Uterus (tissue), 4 donors: ENCODE measurements around the gene CGNL1. TPM values are rescaled to one million over a fixed set of nuclear protein-coding genes. Genes with fewer than 3 reads are reported as not detected.

Experiments used
- DNase-seq, 2 donors: peaks; one replicate each; pipeline ENCODE4 v3.0.0-alpha.2; 2019 to 2020
- H3K27ac ChIP-seq, 2 donors: fragments of 200-600 bp; sonication (generic); 1 replicate in 1 of 2; 2 replicates in 1 of 2; pipeline ENCODE4 v1.5.1; 2016 to 2018
- H3K27me3 ChIP-seq, 2 donors: fragments of 200-600 bp; sonication (generic); one replicate each; pipeline ENCODE4 v1.5.1; 2018 to 2019; ENCODE audit warnings: control low read depth in 1 of 2
- H3K36me3 ChIP-seq, 2 donors: fragments of 200-600 bp; sonication (generic); one replicate each; pipeline ENCODE4 v1.5.1; 2019; ENCODE audit warnings: control low read depth in 1 of 2
- H3K4me1 ChIP-seq, 2 donors: fragments of 200-600 bp; sonication (generic); one replicate each; pipeline ENCODE4 v1.5.1; 2018 to 2019; ENCODE audit warnings: control low read depth in 1 of 2
- H3K4me3 ChIP-seq, 2 donors: fragments of 200-600 bp; sonication (generic); 1 replicate in 1 of 2; 2 replicates in 1 of 2; pipeline ENCODE4 v1.5.1; 2018 to 2019; ENCODE audit warnings: mild to moderate bottlenecking in 1 of 2
- H3K9me3 ChIP-seq, 2 donors: fragments of 200-600 bp; sonication (generic); one replicate each; pipeline ENCODE4 v1.5.1; 2019; ENCODE audit warnings: control low read depth in 1 of 2
- POLR2A ChIP-seq, 2 donors: fragments of 450-650 bp; IDR thresholded peaks; one replicate each; pipeline ENCODE4 v1.6.1; 2016; ENCODE audit warnings: antibody characterized with exemption in 2 of 2, mild to moderate bottlenecking in 1 of 2, moderate library complexity in 1 of 2
- intact Hi-C: fragments of 100-400 bp; cut with DNase I; formaldehyde crosslinking; loops from one replicate; pipeline ENCODE4 v1.15.1; 2023; ENCODE audit warnings: low total_unique reads
- small RNA-seq: library from RNA; depleted of rRNA; stranded (forward); fragments of <200 nt; gene quantifications from one replicate; pipeline ENCODE3, GENCODE V24; 2016
- total RNA-seq, 4 donors: library from RNA; depleted of rRNA in 3 of 4; stranded (reverse); fragments of >200 nt in 3 of 4; gene quantifications; one replicate each; pipeline versions ENCODE4 v1.1.0 to v1.2.4, GENCODE V29; 2014 to 2023
- TF ChIP-seq, protein P1 (sequence below), 4 experiments: fragments of 200-600 bp in 2 of 4; fragments of 450-650 bp in 2 of 4; sonication (generic) in 2 of 4; IDR thresholded peaks; one replicate each; pipeline ENCODE4 v1.5.1; 2016 to 2019; ENCODE audit warnings: antibody characterized with exemption in 4 of 4, mild to moderate bottlenecking in 2 of 4, moderate library complexity in 1 of 4
- donor health status: DM: yes; HTN: yes; CAD: no.

Gene CGNL1
- total RNA-seq, 4 donors from 2014 or later, result 15.1 to 74.4 (median 31.7) TPM

DNA sequence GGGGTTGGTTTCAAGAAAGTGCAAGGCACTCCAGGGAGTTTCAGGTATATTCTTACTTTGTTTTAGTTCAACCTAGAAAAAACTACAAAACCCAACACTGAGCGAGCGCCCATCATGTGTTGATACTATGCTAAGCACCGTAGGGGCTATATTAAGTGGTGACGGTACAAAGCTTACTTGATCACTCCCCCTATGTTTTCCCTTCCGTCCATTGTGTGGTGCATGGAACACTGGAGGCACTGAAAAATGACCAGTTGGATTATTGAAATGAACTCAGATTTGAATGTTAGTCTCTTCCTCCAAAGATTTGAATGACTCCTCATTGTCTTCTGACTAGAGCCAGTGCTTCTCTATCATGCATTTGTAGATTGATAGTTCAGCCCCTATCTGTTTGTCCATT lies 222.0 kb downstream of the CGNL1 start:
- TF ChIP-seq, protein P1, sequence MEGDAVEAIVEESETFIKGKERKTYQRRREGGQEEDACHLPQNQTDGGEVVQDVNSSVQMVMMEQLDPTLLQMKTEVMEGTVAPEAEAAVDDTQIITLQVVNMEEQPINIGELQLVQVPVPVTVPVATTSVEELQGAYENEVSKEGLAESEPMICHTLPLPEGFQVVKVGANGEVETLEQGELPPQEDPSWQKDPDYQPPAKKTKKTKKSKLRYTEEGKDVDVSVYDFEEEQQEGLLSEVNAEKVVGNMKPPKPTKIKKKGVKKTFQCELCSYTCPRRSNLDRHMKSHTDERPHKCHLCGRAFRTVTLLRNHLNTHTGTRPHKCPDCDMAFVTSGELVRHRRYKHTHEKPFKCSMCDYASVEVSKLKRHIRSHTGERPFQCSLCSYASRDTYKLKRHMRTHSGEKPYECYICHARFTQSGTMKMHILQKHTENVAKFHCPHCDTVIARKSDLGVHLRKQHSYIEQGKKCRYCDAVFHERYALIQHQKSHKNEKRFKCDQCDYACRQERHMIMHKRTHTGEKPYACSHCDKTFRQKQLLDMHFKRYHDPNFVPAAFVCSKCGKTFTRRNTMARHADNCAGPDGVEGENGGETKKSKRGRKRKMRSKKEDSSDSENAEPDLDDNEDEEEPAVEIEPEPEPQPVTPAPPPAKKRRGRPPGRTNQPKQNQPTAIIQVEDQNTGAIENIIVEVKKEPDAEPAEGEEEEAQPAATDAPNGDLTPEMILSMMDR (IDR thresholded peaks at IDR 0.05), result no peak
- TF ChIP-seq POLR2A (IDR thresholded peaks at IDR 0.05), result no peak
- no peak for DNase-seq
- Histone ChIP-seq H3K4me3 (no peak overlapping the region), H3K27ac (peak overlapping the region; percentile 75 to 81), H3K36me3 (no peaks in the 10 kb centered on the region), H3K9me3 (no peaks in the 10 kb centered on the region), H3K27me3 (no peaks in the 10 kb centered on the region), H3K4me1 (peaks cover 4 to 5% of the 10 kb centered on the region in 2 donors)
- intact Hi-C loops, result no loop called here

DNA sequence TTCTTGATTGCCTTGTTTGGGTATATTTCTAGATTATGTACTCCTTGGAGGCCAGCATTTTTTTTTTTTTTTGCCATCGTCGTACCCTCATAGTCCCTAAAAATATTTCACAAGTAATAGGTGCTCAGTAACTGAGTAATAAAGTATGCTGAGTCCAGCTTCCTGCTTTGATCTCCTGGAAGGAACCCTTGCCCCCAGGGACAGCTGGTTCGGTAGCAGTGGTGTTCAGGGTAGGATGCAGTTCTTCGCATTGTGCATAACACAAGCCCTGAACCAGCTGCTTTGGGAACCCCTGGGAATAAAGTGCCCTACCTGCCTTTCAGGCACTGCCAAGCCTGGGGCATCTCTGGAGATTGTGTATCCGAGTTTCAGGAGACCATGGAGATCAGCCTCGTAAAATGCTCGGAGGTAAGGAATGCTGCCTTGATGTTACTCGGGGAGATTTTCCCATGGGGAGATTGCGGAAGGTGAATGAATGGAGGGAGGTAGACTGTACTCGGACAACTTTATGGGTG lies 223.0 kb downstream of the CGNL1 start:
- no peak for DNase-seq
- Histone ChIP-seq H3K9me3 (no peaks in the 10 kb centered on the region), H3K36me3 (no peaks in the 10 kb centered on the region), H3K27ac (peak overlapping the region; percentile 12 to 81), H3K4me1 (peaks cover 4 to 5% of the 10 kb centered on the region in 2 donors), H3K27me3 (no peaks in the 10 kb centered on the region), H3K4me3 (no peak overlapping the region)
- intact Hi-C loops, result no loop called here
- TF ChIP-seq, protein P1 (IDR thresholded peaks at IDR 0.05), result no peak
- no peak for TF ChIP-seq POLR2A (IDR thresholded peaks at IDR 0.05)

DNA sequence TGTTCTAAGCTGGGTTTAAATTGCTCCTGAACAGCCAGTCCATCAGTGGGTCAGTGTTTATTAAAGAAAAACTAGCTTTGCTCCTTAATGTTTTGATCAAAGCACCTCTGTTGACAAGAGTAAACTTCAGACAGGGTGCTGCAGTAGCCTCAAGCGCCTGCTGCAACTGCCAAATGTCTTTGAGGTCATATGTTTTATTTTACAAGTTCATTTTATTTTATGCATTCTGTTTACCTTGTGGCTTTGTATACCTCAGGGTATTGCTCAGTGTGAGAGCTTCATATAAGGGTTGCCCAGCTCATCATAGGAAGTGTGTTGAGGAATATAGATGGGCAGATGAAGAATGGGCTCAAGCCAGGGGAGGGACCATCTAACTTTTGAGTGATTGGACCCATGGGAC lies 223.9 kb downstream of the CGNL1 start:
- Histone ChIP-seq H3K9me3 (no peaks in the 10 kb centered on the region), H3K4me3 (no peak overlapping the region), H3K27ac (no peak overlapping the region), H3K36me3 (no peaks in the 10 kb centered on the region), H3K4me1 (peaks cover 4 to 5% of the 10 kb centered on the region in 2 donors), H3K27me3 (no peaks in the 10 kb centered on the region)
- intact Hi-C loops, result no loop called here
- DNase-seq, result no peak
- no peak for TF ChIP-seq POLR2A (IDR thresholded peaks at IDR 0.05)
- TF ChIP-seq, protein P1 (IDR thresholded peaks at IDR 0.05), result no peak

Small RNA genes within 50 kb of the gene (small RNA-seq; reads per million reads assigned to genes)
- gene RNU6-844P, result not detected

Other genes with a start within 250 kb of the CGNL1 start
- 10 to 100 TPM in 3 of 4 donors, 1 to 10 TPM in 1; 7.7 to 22.5 (median 18.2) TPM for gene MYZAP, start 215.4 kb downstream of the CGNL1 start, total RNA-seq